Measurements from ENCODE around the gene MBD5.

DNA sequence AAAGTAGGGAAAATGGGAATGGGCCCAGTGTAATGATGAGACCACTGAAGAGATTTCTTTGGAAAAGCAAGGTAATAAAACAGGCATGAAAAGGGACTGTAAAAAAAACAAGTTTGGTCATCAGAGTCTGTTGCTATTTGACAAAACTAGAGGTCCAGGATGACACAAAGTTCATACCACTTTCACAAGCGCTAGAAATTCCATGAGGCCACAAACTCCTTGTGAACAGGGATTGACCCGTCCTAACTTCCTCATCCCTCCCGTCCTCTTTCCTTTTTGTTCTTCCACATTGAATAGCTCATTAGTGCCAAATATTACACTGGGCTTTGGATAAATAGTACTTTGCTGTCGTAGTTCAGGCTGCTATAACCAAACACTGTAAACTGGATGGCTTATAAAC lies 434.9 kb downstream of the MBD5 start:
- TF ChIP-seq, protein P1, sequence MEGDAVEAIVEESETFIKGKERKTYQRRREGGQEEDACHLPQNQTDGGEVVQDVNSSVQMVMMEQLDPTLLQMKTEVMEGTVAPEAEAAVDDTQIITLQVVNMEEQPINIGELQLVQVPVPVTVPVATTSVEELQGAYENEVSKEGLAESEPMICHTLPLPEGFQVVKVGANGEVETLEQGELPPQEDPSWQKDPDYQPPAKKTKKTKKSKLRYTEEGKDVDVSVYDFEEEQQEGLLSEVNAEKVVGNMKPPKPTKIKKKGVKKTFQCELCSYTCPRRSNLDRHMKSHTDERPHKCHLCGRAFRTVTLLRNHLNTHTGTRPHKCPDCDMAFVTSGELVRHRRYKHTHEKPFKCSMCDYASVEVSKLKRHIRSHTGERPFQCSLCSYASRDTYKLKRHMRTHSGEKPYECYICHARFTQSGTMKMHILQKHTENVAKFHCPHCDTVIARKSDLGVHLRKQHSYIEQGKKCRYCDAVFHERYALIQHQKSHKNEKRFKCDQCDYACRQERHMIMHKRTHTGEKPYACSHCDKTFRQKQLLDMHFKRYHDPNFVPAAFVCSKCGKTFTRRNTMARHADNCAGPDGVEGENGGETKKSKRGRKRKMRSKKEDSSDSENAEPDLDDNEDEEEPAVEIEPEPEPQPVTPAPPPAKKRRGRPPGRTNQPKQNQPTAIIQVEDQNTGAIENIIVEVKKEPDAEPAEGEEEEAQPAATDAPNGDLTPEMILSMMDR (IDR thresholded peaks at IDR 0.05) = no peak
- no peak for TF ChIP-seq EZH2 (IDR thresholded peaks at IDR 0.05)

Data from neural progenitor cell (in vitro differentiated cells).